ENCODE data around the gene TMEM145.
A peak's percentile ranks its signal among the peaks of the same experiment; 100 is the strongest.

The TMEM145 gene

DNA sequence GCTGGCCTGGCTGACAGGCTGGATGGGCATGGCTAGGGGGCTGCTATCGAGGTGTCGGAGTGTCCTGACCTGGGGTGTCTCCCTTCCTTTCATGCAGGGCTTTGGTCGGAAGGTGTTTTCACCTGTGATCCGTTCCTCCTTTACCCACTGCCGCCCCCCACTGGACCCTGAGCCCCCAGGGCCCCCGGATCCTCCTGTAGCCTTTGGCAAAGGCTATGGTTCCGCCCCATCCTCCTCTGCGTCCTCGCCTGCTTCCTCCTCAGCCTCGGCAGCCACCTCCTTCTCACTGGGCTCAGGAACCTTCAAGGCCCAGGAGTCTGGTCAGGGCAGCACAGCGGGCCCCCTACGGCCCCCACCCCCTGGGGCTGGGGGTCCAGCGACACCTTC is 23.0 kb upstream of the TMEM145 start:
- DNase-seq = peak; percentile 33

DNA sequence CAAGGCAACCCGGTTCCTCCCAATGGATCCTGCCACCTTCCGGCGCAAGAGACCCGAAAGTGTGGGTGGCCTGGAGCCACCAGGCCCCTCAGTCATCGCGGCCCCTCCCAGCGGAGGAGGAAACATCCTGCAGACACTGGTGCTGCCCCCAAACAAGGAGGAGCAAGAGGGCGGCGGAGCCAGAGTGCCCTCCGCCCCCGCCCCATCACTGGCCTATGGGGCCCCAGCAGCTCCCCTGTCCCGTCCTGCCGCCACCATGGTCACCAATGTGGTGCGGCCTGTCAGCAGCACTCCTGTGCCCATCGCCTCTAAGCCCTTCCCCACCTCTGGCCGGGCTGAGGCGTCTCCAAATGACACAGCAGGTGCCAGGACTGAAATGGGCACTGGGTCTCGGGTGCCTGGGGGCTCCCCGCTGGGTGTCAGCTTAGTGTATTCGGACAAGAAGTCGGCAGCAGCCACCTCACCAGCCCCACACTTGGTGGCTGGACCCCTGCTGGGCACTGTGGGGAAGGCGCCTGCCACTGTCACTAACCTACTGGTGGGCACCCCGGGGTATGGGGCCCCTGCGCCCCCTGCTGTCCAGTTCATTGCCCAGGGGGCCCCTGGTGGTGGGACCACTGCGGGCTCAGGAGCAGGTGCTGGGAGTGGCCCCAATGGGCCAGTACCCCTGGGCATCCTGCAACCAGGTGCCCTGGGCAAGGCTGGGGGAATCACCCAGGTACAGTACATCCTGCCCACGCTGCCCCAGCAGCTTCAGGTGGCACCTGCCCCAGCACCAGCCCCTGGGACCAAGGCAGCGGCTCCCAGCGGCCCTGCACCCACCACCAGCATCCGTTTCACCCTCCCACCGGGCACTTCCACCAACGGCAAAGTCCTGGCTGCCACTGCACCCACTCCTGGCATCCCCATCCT is 22.3 kb upstream of the TMEM145 start:
- DNase-seq = peak; percentile 31

DNA sequence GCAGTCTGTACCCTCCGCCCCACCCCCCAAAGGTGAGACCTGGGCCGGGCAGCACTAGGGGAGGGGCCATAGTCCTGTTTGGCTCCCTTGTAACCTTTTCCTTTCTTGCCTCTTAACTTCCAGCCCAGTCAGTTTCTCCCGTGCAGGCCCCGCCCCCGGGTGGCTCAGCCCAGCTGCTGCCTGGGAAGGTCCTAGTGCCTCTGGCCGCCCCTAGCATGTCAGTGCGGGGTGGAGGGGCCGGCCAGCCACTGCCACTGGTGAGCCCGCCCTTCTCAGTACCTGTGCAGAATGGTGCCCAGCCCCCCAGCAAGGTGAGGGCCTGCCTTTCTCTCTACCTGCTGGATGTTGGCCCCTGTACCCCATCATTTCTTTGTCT is 21.7 kb upstream of the TMEM145 start:
- DNase-seq = peak; percentile 48

DNA sequence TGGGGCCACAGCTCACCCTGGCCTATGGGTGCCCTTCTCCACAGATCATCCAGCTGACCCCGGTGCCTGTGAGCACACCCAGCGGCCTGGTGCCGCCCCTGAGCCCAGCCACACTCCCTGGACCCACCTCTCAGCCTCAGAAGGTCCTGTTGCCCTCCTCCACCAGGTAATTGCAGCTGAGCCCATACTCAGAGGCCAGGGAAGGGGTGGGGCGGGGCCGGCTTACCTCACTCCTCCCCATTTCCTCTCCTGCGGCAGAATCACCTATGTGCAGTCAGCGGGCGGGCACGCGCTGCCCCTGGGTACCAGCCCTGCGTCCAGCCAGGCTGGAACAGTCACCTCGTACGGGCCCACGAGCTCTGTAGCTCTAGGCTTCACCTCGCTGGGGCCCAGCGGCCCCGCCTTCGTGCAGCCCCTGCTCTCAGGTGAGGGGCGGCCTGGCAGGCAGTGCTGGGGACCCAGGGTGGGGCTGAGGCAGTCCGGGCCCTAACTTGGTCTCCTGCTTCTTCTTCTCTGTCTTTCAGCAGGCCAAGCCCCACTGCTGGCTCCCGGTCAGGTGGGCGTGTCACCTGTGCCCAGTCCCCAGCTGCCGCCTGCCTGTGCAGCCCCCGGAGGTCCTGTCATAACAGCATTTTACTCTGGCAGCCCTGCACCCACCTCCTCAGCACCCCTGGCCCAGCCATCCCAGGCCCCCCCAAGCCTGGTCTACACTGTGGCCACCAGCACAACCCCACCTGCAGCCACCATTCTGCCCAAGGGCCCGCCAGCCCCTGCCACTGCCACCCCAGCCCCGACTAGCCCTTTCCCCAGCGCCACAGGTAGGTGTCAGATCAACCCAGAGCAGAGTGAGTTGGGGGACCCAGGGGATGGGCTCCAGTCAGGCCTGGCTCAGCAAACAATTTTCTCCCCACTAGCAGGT is 20.8 kb upstream of the TMEM145 start:
- peak; percentile 34 for DNase-seq

DNA sequence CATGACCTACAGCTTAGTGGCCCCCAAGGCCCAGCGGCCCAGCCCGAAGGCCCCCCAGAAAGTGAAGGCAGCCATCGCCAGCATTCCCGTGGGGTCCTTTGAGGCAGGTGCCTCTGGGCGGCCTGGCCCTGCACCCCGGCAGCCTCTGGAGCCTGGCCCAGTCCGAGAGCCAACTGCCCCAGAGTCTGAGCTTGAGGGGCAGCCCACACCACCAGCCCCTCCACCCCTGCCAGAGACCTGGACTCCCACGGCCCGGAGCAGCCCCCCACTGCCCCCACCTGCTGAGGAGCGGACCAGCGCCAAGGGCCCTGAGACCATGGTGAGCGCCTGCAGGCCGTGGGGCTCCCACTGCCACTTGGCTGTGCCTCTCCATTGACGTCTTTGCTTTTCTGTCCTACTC is 20.1 kb upstream of the TMEM145 start:
- DNase-seq = no peak

DNA sequence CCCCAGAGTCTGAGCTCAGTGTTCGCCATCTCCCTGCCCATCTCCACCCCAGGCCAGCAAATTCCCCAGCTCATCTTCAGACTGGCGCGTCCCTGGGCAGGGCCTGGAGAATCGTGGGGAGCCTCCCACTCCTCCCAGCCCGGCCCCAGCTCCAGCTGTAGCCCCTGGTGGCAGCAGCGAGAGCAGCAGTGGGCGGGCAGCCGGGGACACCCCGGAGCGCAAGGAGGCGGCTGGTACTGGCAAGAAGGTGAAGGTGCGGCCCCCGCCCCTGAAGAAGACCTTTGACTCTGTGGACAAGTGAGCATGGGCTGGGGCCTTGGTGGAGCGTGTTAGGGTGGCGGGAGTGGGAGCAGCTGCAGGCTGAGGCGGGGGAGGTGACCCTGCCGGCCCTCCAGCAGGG is 19.6 kb upstream of the TMEM145 start:
- peak; percentile 35 for DNase-seq

DNA sequence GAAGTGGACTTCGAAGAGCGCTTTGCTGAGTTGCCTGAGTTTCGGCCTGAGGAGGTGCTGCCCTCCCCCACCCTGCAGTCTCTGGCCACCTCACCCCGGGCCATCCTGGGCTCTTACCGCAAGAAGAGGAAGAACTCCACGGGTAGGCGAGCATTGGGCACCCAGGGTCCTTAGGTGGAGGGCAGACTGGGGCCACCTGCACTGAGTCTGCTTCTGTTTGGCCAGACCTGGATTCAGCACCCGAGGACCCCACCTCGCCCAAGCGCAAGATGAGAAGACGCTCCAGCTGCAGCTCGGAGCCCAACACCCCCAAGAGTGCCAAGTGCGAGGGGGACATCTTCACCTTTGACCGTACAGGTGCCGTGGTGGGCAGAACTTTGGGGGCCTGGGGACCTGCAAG is 19.2 kb upstream of the TMEM145 start:
- peak; percentile 40 for DNase-seq

DNA sequence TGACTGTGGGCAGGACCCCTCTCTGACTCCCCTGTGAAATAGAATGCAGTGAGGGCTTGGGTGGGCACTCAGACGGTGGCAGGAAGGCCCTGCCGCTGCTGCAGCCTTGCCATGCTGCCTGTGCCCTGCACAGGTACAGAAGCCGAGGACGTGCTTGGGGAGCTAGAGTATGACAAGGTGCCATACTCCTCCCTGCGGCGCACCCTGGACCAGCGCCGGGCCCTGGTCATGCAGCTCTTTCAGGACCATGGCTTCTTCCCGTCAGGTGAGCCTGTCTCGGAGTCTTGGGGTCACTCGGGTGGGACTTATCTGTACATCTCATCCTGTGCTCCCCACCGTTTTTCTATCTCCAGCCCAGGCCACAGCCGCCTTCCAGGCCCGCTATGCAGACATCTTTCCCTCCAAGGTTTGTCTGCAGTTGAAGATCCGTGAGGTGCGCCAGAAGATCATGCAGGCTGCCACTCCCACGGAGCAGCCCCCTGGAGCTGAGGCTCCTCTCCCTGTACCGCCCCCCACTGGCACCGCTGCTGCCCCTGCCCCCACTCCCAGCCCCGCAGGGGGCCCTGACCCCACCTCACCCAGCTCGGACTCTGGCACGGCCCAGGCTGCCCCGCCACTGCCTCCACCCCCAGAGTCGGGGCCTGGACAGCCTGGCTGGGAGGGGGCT is 18.5 kb upstream of the TMEM145 start:
- DNase-seq = peak; percentile 31

DNA sequence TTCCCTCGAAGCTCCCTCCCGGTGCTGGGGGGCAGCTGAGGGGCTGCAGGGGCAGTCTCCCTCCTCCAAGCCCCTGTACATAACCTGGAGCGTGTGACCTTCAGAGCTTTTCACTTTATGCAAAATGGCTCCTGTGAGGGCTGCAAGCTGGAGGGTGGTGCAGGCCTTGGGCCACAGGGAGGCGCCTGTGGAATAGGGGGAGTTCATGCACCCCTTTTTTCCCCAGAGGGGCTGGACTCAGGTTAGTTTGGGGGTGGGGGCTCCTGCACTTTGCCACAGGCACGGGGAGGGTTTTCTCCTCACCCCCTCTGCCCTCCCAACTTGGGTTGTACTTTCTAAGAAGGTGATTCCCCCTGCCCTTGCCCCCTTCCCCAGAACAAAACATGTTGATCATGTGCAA is 17.8 kb upstream of the TMEM145 start:
- no peak for DNase-seq

DNA sequence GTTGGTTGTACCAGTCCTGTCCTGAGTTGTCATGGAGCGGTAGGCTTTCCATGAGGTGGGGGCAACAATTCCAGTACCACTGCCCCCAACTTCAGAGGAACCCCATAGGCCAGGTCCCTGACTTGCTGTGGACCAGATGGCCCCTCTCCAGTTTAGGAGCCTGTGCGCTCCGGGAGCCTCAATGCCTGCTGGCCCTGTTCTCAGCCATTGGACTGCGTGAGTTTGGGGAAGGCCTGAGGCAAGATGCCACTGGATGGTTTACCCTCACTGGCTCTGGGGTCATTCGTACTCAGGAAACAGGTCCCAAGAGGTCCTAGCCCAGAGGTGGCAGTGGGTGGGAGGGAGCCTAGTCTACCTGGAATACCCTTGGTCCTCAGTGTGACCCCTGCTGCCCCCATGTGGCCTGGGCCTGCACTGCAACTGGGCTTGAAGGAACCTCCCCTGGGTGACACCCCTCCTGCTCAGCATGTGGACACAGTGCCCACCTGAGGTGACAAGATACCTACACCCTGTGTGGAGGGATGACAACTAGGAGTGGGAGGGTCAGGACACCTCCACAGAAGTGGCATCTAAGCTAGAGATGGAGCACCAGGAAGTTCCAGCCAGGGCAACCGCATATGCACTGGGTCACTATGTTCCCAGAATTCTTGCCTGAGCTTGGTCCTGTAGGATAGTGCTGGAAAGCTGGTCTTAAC is 17.1 kb upstream of the TMEM145 start:
- DNase-seq = peak; percentile 83

DNA sequence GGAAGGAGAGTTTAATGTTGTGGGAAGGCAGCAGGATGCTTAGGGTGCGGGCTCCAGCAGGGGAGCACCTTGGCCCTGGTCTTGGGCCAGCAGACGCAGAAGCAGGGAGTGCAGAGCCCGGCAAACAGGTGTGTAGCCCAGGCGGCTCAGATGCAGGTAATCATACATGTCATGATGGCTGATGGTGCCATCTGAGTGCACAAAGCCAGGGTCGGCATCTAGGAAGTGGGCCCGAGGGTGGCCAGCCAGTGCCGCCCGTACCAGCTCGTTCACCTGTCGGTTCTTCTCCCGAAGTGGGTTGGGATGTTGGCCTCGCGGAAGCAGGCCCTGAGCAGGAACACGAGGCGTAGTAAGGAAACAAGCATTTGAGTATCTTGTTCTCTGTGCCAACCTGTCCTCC is 16.1 kb upstream of the TMEM145 start:
- no peak for DNase-seq

DNA sequence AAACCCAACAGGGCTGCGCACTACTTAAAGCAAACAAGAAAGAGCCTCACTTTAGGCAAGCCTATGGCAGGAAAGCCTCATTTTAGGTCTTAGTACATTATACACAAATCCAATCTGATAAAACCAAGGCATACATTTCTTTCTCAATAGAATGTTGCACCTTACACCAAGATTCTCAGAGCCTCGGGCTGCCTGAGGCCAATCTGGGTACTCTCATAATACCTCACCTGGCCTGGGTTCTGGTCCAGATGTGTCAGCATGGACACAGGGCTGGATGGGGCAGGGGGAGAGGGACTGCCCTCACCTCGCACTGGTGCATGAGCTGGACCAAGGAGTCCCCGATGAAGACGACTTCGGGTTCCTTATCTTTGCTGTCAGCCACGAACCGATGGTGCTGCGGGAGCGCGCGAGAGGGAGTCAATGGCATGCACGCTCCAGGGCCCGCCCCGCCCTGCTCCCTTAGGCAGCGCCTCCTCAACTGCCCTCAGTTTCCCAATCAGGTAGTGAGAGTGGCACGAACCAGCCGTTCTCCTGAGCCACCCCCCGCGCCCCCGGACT is 11.4 kb upstream of the TMEM145 start, which contains the start of gene PRR19:
Gene PRR19, plus strand, starts transcription at position 487 of the 558 bp plus-strand sequence. CDS start 7,453 bp downstream, outside the sequence.
- no peak for DNase-seq

DNA sequence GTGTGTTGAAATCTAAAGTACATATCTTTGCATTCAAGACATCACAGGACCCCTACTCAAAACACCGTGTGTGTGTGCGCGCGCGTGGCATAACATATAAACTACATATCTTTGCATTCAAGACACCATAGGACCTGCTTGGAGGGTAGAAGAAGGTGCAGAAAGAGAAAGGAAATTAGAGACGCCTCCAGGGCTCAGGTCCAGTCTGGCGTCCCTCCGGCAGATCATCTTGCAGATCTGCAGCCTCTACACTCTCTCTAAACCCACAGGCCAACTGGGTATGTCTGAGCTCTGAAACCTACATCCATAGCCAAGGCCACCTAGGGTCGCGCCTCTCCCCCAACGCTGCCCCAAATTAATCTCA is 10.0 kb upstream of the TMEM145 start:
- DNase-seq = no peak

DNA sequence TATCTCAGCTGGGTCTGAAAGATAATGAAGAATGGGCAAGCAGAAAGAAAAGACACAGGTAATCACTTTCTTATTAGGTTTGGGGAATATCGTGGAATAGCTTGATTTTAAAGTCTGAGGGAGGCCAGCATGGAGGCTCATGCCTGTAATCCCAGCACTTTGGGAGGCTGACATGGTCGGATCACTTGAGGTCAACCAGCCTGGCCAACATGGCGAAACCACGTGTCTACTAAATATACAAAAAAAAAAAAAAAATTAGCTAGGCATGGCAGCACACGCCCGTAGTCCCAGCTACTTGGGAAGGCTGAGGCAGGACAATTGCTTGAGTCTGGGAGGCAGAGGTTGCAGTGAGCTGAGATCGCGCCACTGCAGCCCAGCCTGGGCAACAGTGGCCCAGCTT is 9.2 kb upstream of the TMEM145 start:
- DNase-seq = no peak

DNA sequence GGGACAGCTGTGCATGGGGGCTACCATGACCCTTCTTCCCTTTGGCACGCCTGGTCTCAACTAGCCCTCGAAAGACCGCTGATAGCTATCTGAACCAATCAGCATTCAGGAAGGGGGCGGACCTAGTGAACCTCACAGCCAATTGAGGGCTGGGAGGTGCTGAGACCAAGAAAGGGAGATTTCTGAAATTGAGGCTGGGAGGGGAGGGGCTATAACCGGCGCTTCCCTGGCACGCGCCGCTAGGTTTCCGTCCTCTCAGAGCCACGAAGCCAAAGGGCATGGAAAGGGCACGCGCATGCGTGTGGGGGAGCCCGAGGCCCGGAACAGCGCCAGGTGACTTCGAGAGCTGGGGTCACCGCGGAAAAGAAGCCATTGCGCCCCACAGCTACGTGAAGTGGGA is 6.5 kb upstream of the TMEM145 start:
- no peak for DNase-seq

DNA sequence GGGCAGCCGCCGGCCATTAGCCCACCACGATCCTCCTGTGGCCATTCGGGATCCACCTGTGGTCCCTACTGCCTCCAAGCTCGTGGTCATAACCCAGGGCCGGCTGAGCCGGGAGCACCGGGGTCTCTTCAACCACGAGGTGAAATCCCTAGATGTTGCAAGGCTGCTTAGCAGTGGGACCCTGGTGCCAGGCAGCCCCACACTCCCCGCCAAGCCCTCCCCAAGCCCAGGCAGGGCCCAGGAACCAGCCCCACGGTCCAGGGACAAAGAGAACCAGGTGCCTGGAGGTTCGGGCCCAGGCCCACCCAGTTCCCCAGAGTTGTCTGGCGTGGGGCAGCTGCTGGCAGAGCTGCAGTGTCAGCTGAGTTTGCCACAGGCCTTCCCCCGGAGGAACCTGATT is 3.4 kb upstream of the TMEM145 start:
- DNase-seq = no peak

DNA sequence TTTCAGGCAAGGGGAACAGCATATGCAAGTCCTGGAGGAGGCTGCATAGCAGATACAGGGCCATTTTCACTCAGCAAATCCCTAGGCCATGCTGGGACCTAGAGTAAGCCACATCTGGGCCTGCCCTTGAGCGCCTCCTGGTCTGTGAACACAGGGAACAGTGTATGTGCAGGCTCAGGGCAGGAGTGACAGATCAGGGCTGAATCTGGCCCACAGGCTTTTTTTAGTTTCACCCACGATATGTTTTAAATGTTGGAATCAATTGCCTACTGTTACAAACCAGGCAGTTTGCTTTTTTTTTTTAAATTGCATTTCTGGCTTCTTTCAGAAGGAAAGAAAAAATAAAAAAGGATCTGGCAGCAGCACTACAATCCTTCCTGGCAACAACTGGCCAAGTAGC is 1.5 kb upstream of the TMEM145 start:
- DNase-seq = no peak

DNA sequence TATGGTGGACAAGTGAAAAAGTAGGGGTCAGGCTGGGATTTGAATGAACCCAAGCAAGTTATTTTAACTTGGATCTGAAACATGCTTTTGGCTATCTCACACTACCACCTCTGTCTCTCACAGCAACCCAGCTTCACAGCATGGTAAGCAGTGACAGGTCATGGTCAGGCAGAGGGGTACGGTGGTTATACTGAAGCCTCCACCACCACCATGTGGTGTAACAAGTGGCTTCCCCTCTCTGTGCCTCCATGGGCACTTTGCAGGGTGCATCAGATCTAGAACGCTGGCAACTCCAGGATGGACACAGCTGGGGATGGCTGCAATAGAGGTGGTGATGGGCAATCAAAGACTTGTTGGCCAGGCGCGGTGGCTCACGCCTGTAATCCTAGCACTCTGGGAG is 739 bp upstream of the TMEM145 start:
- no peak for DNase-seq

DNA sequence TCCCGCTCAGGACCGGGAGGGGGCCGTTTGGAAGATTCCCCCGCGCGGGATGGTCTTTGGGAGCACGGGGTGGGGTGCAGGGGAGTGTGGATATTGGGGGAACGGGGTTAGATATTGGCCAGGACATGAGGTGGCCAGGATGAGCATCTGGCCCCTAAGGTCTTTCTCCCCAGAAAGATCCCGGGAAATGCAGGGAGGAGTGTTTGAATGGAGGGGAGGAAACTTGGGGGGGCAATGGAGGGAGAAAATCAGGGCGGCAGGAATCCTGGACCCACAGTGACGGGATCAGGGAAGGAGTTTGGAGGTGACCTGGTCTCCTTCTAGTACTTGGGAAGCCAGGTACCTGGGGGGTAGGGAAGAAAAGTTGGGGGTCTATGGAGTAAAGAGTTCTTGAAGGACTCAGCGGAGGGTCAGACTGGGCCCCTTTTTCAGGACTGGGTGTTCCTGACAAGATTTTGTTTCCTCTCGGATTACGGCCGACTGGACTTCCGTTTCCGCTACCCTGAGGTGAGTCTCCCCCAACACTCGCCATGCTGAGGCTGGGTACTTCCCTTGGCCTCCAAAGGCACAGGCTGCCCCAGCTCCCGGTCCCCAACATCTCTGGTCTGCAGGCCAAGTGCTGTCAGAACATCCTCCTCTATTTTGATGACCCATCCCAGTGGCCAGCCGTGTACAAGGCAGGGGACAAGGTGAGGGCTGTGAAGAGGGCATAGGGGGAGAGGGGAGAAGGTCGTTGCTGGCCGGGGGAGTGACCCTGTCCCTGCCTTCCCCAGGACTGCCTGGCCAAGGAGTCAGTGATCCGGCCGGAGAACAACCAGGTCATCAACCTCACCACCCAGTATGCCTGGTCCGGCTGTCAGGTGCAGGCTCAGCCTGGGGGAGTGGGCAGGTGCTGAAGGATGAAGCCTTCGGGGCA is 989 bp downstream of the TMEM145 start:
- no peak for DNase-seq

DNA sequence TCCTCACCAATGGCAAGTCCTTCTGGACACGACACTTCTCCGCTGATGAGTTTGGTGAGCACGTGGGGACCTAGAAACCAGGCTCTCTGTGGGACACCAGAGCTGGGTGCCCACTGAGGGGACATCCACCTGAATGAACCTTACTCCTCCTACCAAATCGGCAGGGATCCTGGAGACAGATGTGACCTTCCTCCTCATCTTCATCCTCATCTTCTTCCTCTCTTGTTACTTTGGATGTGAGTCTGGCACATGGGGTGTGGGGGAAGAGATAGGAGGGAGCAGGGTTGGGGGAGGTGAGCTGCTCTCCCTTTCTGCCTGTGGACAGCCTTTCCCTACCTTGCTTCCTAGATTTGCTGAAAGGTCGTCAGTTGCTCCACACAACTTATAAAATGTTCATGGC is 1.9 kb downstream of the TMEM145 start:
- no peak for DNase-seq
